LoVo (cell line): ENCODE measurements around the gene CAMTA1.
A peak's percentile ranks its signal among the peaks of the same experiment; 100 is the strongest.

Source experiments
- DNase-seq: peaks from one replicate; pipeline ENCODE4 v3.0.0-alpha.2; 2016; ENCODE audit warnings: low spot score

Gene CAMTA1

DNA sequence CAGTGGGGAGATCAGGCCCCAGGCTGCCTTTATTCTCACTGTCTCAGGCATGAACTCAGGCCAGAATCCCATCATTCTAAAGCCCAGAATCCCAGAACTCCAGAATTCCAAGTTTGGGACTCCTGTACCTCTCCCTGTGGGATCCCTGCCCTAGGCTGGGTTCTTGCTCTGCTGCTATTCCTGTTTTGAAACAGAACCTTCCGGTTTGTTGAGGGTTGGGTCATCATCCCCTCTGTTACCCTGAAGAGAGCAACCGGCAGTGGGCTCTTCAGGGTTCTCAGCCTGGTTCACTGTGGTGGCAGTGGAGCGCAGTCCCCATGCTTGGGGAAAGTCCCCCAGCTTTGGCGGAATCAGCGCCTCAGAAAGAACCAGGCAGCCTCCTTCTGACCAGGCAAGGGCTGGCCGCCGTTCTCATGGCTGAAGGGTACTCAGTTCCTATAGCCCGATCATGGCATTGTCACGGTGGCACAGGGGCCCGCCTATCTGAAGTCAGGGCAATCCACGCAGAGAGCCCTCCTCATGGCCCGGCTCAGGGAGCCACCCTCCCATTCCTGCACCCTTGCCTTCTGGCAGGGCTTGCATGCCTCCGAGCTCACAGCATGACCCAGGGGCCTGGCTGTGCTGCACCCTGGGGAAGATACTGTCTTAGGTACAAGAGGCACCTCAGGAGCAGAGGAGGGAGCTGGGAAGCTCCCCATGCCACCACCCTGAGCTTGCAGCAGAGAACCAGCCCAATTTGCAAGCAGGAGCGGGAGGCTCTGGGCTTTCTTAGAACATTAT lies 650.2 kb downstream of the CAMTA1 start:
- no peak for DNase-seq

DNA sequence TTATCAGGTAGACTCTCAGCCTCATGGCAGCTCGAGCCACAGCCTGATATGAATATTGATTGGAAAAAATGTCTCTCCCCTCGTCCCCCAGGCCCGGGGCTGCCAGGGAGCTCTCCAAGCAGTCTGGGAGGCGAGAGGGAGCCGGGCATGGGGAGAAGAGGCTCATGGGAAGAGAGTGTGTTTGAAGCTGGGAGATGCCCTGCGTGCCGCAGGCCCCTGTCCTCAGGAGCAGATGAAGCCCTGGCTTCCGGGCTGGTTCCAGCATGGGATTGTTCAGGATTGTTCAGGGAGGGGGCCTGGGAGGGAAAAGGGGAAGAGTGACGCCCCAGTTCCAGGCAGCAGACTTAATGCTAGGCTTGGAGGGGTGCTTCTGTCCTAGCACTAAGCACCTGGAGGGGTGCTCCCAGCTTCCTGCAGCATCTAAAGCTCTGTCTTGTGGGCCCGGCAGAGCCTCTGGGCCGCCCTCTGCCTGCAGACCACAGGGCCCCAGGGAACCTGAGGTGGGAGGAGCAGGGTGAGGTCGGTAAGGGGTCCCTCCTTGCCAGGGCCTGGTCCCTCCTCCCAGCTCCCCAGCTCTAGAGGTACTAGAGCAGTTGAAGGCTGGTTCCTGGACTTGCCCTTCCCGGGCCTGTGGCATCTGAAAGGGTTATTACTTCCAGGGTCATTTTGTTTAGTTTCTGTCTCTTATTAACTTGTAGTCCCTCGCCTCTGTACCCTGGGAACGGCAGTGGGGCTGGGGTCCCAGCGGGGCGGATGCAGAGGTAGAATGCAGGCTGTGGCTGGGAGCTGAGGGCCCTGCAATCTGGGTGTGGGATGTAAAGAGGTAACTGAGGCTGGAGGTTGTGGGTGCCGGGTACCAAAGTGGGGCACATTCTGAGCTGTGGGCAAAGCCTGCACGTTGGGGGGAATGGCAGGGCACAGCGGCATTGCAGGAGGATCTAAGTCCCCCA lies 651.1 kb downstream of the CAMTA1 start:
- DNase-seq = no peak

DNA sequence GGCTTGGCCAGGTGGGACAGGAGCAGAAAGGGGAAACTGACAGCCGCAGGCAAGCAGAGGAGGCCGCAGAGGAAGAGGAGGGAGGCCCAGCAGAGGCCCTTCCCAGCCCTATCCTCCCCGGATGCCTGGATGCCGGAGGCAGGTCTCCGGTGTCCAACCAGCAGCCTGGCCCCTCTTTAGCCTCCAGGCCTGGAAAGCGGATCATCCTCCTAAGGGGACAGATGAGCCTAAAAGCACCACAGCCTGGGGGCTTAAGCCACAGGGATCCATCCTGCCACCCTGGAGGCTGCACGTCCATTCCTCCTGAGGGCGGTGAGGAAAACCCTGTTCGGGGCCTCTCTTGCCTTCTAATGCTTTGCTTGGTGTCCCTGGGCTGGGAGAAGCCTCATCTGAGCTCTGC lies 651.8 kb downstream of the CAMTA1 start:
- DNase-seq = no peak

DNA sequence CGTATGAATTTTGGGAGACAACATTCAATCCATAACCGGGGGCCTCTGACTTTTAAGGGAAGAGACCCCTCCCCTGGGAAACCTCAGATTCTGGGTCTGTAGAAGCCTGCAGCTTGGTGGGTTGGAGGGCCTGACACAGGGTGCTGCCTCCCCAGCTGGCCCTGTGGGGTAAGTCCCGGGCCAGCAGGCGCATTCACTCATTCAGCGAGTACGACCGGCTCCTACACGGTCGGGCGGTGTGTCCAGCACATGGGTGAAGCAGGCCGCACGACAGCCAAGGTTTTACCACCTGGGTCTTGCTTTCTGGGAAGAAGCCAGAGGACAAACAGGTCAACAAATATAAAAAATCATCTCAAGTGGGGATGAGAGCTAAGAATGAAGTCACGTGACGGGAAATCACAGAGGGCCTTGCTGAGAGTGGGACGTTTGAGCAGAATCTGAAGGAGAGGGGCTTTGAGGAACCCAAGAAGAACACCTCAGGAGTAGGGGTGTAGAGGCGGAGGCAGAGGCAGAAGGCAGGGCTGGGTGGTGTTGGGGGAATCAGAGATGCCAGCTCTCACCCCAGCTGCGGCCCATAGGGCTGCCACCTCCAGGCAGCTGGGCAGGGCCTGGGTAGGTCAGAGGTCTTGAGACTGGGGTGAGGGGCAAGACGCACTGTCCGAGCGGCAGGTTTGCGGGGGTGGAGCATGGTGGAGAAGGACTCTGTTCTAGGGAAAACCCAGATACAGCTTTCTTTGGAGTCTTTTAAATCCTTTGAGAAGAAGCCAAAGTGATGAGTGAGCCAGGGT lies 652.5 kb downstream of the CAMTA1 start:
- DNase-seq = no peak

DNA sequence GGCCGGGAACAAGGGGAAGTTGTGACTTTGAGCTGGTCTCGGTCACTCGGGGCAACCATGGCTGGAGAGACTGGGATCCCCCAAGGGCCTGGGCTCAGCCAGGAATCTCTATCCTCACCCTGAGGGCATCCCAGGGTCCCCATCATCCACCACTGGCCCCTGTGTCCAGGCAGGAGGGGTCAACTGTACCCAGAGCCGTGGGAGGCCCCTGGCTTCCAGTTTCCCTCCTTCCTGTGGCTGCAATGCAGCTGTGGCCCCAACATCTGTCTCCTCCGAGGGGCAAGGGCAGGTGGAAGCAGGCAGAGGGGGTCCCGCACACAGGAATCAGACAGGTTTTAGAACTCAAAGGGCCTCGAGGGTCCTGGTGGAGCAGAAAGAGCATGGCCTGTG lies 653.1 kb downstream of the CAMTA1 start:
- no peak for DNase-seq

DNA sequence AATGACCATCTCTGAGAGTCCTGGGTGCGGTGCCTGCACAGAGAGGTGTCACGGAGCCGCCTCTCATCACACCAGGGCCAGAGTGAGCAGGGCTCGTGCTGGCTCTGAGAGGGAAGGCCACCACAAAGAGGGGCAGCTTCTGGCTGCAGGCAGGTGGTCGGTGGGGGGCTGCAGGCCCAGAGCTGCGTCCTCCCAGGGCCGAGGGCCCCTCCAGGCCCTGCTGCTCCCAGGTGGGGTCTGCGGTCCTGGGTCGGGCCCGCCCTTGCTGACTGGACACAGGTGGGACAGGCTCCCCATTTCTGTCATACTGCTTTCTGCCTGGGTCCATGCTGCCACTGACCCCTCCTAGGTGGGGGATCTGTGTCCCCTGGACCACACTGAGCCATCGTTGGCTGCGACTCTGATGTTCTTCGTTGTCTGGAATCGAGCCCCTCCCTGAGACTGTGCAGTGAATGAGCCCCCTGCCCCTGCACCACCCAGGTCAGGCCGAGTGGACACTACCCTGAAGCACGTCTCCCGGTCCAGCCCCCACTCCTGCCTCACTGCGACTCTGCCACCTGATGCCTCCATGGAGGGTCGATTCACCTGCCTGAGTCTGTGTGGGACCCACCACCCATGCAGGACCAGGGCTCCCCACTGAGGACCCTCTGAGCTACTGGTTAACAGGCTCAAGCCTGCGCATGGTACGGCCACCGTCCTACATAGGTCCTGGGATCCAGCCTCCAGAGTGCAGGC lies 653.8 kb downstream of the CAMTA1 start:
- no peak for DNase-seq

DNA sequence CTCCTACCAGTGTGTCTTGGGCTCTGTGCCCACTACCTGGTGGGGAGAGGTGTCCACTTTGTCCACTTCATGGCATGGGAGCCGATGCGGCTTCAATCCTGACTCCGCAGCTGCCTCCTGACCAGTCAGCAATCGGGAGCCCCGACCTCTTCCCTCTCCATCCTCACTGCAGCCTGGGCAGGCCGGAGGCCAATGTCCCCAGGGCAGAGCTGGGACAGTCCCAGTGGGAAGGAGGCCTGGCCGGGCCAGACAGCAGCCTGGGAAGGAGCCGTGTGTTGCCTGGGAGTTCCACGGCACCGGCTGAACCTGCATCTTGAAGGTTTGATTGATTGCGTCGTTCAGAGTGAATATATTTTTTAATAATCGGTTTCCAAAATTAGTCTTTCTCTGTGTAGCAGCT lies 654.9 kb downstream of the CAMTA1 start:
- DNase-seq = no peak

DNA sequence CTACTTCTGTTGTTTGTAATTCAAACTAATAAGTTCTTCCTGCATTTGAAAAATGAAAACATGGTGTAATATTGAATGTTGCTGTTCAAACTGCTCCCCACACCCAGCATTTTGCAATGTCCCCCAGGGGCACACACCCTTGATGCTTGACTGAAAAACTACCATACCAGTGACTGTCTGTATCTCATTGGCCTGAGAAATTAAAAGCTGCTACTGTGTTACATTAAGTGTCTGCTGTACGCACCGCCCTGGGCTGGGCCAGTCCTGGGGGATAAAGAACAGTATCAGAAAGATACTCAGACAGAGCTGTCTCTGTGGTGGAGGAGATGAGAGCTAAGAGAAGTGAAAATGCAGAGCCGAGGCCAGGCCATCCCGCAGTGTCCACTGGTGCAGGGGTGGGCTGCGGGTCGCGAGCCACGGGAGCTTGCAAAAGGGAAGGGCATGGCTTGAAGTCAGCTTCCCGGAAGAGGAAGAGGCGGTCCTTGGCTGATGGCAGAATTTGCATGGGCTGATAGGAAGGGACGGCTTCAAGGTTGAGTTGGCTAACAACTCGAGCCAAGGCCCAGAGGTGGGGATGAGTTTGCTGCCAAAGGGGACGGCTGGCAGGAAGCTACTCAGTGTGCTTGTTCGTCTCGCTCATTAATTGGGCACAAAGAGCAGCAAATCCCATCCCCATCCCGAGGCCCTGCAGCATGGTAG lies 656.0 kb downstream of the CAMTA1 start:
- no peak for DNase-seq

DNA sequence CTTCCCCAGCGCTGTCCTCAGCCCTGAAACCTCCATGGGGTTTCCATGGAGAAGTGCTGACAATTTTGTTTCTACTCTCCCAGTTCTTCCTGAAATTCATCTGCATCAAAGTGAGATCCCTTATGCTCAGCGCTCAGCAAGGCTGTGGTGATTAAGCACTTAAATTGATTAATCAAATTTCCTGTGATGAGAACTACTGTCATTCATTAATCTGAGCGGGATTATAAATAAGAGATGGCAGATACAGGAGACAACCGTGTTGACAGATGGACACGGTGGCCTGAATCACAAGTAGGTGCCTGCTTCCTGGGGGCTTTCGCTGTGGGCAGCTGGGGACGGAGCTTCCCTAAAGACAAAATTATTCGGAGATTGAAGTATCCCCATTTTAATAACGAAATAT lies 656.8 kb downstream of the CAMTA1 start:
- DNase-seq = no peak

DNA sequence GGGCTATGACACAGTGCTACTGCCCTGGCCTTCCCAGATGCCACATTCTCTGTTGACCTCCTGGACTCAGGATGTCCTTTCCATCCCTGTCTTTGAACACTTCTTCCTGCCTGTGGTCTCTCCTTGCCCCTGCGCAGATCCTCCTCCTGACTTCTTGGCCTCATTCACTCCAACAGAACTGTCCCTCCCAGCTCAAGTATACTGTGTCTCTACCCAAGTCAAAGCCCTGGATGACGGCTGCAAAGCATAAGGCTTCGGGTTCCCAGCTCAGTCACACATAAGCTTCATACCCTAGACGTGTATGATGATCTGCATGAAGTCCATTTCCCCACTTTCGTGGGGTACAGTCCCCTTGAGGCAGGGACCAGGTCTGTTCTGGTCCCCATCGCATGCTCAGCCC lies 657.7 kb downstream of the CAMTA1 start:
- DNase-seq = no peak

DNA sequence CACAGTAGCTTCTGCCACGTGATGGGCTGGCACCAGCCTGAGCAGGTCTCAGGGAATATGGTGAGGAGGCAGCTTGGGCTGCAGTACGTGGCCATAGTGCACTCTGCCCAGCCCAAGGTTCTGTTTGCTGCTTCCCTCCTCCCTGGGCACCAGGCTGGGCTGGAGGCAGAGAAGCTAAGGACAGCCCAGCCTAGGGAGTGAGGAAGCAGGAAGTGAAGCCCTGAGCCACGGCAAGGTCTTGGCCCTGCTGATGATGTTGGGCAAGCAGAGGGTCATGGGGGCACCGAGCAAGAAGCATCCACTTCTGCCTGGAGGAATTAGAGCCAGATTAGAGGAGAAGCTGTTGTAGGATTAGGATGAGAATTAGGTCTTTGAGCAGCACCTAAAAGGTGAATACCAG lies 659.1 kb downstream of the CAMTA1 start:
- no peak for DNase-seq

DNA sequence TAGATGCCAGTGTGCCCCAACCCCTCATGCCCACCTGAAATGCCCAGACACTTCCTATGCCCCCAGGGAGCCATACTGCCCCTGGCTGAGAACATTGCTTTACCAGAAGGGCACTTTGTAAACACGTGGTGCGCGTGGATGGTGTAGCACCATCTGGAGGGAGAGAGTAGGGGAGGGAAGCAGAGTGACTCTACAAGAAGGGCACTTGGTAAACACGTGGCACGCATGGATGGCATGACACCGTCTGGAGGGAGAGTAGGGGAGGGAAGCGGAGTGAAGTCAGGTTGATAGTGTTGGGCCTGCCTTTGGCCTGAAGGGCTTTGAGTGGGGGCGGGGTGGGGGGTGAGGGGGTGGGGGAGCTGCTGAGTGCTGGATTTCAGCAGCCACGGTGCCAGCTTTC lies 661.8 kb downstream of the CAMTA1 start:
- DNase-seq = no peak

DNA sequence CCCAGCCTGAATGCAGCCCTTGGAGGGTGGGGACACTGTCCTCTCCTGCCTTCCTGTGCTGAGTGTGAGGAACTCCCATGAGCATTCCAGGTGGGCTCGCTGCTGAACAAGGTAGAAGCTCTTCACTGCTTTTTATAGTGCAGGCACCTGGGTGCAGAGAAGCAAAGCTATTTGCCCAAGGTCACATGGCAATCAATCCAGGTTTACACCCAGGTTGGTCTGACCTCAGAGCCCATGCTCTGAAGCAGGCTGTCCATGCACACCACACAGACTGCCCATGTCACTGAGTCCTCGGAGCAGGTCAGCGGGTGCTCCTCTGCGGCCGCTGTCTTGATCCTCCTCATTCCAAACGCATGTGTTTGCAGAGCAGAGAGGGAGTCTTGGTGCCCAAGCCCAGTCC lies 662.5 kb downstream of the CAMTA1 start:
- DNase-seq = no peak

DNA sequence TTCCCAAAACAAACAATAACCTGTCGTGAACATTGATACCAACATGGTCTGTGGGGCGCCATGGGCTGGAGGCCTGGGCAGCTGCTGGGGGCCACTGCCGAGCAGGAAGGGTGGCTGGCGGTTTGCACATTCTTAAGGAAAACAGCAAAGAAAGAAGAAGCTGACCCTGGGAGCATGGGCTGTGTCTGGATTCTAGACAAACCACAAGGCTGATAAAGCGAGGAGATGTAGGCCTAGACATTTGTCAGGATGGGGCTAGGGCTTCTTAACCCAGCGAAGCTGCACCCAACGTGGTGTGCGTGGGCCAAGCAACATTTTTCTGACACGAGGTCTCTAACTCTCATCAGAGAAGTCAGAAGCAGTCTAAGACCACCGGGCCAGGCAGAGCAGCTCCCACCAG lies 663.7 kb downstream of the CAMTA1 start:
- no peak for DNase-seq

DNA sequence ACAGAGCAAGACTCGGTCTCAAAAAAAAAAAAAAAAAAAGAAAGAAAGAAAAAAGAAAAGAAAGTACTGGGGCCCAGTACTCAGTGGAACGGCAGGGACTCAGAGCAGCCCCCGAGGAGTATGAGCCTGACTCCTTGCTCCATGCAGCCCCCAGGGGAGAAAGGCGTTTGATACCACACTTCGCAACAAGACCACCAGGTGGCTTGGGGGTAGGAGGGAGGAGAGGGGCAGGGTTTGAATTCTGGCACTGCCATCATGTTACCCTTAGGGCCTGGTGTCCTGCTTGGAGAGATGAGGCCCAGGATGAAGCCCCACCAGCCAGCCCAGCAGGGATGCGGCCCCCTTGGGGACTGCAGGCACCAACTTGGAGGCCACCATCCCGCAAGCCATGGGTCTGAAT lies 664.5 kb downstream of the CAMTA1 start:
- DNase-seq = no peak

DNA sequence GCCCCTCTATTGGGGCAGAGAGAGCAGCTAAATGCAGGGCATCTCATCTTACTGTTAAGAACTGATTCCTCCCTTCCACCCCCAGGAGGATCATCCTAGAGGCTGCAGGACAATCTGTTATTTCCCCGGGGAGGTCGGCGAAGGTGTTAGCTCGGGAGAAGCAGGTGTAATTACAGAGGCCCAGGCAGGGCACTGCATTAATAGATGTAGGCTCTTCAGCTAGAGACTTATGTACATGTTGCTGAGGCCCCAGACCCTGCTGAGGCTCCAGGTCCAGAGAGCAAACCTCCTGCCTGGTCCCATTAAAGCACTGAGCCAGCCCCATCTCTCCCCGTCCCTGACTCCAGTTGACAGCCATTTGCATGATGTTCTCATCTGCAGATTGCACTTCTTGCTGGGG lies 665.6 kb downstream of the CAMTA1 start:
- no peak for DNase-seq

DNA sequence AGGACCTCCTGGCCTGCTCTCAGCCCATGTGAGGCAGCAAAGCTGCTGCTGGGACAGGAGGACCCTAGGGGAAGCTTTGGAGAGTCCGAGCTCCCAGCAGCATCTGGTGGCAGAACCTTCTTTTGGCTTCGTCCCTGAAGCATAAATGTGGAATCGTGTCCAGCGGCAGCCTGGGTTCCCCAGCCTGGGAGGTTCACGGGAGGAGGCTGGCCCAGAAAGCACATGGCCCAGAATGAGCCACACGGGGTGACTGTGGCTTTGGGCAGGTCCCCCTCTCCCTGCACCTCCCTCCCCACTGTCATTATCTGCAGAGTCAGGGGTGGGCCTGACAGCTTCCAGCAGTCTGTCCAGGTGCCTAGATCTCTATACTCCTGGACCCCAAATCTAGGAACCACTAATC lies 667.8 kb downstream of the CAMTA1 start:
- no peak for DNase-seq

DNA sequence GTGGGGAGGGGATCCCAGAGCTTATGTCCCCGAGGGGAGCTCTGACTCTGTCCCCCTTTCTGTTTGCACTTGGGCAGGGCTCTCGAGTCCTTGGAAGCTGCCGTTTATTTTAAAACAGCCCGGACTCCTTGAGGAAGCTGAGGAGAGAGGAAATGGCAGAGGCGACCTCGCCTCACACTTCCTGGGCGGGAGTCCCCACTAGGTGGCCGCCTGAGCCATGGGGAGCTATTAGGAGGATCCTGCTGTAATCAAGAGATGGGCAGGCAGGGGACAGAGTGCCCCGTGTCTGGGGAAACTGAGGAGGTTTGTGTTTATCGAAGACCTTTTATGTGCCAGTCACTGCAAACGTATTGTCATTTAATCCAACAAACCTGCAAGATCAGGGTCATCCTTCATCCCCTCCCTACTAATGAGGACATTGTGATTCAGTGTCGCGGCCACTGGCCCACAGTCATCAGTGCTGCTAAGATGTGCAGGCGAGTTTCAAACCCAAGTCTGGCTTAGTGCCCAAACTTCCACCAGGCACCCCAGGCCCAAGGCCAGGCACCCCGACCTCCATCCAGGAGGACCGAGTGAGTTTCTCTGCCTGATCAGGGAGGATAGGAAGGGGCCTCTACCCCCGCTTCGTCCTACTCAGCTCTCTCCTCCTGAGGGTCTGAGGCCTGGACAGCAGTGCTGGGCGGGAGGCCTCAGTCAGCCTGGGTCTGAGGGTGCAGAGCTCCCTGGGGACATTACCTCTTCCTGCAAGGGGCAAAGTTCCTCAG lies 669.0 kb downstream of the CAMTA1 start:
- peak; percentile 8 for DNase-seq

DNA sequence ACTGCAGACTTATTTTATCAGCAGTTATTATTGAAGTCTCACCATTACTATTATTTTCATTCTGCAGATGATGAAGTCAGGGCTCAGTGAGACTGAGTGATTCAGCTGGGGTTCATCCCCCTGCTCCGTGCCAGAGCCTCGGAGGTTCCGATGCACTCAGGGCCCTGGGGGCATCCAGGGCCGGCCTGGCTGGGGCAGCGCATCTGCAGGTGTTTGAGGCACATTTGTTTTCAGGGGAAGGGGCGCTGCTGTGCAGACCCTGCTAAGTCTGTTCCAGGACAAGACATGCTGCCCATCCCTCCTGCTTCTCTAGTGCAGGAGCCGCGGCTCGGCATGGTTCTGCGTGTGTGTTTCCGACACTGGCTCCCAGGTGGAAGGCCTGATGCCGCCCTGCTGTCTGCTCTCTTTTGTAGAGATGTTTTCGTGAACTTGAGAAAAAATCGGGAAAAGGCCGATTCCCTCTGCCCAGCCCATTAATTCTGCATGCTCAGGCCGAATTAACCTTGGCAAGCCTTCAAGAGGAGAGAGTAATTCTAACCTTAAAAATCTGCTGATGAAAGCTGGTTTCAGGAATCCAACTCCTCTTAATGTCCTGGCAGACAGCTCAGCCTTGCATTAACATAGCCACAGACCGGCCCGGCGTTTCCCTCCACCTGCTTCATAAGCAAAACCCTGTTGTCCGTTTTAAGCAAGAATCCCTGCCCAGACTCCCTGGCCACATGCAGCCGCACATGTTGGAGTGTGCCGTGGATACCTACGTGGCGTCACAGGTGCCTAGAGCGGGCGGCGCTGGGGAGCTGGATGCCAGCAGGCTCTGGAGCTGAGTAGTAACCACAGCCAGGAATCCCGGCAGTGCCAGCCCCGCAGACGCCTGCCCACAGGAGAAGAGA lies 669.9 kb downstream of the CAMTA1 start:
- no peak for DNase-seq
